ENCODE measurements around the gene SIX3.

DNA sequence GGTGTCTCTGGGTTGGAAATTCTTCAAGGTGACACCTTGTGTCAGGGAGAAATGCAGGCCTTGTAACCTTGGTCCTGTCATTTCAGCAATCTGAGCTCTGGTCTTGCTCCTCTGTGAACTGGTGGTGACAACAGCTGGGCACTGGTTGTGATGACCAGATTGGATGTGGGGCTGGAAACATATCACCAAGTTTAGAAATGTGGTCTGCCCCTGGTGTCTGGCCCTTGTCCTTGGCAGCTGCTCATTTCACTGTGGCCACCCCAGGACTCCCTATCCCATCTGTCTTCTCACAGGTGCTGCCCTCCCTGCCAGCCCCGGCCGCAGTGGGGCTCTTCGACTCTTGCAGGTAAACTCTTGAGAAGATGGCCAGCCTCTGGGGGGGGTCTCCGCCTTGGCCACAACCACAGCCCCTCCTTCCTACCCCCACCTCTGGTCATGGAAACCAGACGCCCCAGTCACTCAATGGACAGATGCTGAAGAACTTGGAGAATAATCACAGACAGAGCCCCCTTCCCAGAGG, 20.7 kb downstream of the SIX3 start:
- TF ChIP-seq, protein P1, sequence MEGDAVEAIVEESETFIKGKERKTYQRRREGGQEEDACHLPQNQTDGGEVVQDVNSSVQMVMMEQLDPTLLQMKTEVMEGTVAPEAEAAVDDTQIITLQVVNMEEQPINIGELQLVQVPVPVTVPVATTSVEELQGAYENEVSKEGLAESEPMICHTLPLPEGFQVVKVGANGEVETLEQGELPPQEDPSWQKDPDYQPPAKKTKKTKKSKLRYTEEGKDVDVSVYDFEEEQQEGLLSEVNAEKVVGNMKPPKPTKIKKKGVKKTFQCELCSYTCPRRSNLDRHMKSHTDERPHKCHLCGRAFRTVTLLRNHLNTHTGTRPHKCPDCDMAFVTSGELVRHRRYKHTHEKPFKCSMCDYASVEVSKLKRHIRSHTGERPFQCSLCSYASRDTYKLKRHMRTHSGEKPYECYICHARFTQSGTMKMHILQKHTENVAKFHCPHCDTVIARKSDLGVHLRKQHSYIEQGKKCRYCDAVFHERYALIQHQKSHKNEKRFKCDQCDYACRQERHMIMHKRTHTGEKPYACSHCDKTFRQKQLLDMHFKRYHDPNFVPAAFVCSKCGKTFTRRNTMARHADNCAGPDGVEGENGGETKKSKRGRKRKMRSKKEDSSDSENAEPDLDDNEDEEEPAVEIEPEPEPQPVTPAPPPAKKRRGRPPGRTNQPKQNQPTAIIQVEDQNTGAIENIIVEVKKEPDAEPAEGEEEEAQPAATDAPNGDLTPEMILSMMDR (conservative IDR thresholded peaks at IDR 0.05; ENCODE audit: low read depth, low read length), result no peak
- TF ChIP-seq EZH2 (IDR thresholded peaks at IDR 0.05; ENCODE audit: low read length, unreplicated experiment), result no peak
